Amniotic stem cell (primary cell): Measurements from ENCODE around the gene GJA3.

Experiments
- DNase-seq: peaks from one replicate; lab custom pipeline; 2025; lab: John Stamatoyannopoulos, UW

GJA3 gene

GRCh38 chr13:20160306-20161274 lies at the start of gene GJA3:
Gene GJA3 (minus strand): TSS chr13:20161052. CDS start chr13:20143288, 17,764 bp downstream.
- DNase-seq = no peak

GRCh38 chr13:20209948-20210347 lies 49.1 kb upstream of the GJA3 start:
- DNase-seq = no peak

DNA sequence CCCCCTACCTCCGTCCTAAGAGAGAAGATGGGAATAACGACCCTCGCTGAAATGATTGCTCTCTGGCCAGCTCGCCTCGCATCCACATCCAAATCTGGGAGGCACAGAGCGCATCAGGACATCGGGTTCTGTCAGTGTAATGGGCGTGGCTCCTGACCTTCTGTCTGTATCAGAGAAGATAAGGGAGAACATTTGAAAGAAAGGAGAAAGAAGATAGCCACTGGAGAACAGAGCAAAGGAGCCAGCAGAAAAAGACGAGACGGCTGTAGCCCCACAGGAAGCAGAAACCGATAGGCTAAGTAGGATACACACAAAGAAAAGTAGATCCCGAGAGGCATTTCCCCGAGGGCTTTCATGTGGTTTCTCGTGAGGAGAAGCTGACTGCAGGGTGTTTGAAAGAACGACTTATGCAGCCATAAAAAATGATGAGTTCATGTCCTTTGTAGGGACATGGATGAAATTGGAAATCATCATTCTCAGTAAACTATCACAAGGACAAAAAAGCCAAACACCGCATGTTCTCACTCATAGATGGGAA lies 45.9 kb upstream of the GJA3 start:
- DNase-seq = no peak

GRCh38 chr13:20206065-20206697 lies 45.3 kb upstream of the GJA3 start:
- no peak for DNase-seq

- no peak for DNase-seq
These were observed 37.9 kb upstream of the GJA3 start for GRCh38 chr13:20198781-20199180.

DNA sequence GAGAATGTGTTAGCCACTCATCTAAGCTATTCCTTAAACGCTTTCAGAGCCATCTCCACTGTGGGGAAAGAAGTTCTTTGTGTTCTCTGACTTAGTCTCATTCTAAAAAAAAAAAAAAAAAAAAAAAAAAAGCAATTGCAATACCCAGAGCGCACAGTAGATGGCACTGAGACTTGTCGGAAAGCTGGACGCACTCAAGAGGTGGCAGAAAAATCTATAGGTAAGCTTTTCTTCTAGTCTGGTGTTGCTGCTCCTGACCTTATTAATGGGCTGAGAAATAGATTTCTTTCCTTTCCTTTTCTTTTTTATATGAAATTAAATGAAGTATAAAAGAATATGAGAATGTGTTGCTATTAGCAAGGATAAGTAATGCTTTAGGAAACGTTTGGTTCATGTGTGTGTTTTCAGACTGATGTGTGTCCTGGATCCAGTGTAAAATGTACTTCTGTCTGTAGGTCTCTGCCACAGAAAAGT lies 36.5 kb upstream of the GJA3 start:
- DNase-seq = no peak

- DNase-seq = no peak
These were observed 34.9 kb upstream of the GJA3 start for GRCh38 chr13:20195801-20196200.

DNA sequence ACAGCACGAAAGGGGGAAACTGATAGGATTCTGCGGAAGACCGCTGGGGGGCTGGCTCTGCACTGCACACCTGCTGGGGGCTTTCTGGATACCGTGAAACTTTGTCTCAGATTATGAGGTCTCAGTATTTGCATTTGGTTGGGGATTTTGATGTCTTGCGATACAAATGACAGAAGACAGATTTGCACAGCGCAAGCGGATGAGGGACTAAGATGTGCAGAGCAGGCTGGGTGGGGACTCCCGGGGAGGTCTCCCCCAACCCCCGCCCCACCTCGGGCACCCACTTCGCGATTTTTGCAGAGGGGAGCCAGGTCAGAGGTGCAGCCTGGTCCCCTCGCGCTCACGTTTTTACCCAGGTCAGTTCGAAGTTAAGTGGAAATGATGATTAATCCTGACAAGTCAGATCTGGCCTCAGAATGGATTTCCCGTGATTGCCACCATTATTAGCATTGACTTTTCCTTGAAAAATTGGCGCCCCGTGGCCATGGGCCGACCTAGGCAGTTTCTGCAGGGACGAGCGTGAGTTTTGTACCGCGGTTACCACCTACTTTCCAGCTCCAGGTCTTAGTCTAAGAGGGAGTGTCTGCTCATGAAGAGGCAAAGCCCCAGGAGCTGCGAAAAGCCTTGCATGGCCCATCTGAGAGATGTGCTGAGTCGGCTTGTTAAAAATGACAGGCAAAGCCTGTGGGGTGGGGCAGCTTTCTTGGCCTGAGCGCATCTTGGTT lies 33.2 kb upstream of the GJA3 start:
- DNase-seq = no peak

DNA sequence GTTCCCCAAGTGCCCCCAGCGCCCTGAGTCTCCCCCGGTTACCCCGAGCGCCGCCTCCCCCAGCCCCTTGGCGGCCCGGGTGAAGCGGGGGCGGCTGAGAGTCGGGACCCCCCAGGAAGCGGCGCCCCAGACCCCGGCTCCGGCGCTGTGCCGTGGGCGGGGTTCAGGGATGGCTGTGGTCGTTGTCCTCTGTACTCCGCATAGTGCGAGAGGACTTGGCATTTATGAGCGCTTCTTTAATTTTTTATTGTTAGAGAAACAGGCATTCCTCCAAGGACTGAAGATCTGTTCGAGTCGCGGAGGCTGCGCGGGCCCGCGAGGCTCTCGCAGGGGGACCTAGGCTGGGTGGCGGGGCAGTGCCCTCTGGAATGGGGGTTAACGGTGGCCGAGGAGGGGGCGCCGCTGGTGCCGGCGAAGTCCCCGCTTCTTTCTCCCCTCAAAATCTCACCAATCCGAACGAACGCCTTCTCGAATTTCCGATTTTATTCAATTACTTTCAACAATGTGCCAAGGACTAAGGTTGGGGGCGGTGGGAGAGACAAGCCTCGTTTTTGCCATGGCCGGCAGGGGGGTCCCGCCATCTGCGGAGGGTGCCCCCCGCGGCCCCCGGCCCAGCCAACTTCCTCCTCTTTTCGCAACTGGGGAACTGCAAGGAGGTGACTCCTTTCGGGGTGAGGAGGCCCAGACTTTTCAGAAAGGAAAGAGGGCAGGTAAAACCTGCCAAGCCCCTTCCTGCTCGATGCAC lies 32.5 kb upstream of the GJA3 start:
- no peak for DNase-seq

GRCh38 chr13:20192836-20193161 lies 31.9 kb upstream of the GJA3 start, which contains the start of gene GJB2:
Gene GJB2 (minus strand): TSS chr13:20192938. CDS start chr13:20189581, 3,357 bp downstream.
- no peak for DNase-seq

DNA sequence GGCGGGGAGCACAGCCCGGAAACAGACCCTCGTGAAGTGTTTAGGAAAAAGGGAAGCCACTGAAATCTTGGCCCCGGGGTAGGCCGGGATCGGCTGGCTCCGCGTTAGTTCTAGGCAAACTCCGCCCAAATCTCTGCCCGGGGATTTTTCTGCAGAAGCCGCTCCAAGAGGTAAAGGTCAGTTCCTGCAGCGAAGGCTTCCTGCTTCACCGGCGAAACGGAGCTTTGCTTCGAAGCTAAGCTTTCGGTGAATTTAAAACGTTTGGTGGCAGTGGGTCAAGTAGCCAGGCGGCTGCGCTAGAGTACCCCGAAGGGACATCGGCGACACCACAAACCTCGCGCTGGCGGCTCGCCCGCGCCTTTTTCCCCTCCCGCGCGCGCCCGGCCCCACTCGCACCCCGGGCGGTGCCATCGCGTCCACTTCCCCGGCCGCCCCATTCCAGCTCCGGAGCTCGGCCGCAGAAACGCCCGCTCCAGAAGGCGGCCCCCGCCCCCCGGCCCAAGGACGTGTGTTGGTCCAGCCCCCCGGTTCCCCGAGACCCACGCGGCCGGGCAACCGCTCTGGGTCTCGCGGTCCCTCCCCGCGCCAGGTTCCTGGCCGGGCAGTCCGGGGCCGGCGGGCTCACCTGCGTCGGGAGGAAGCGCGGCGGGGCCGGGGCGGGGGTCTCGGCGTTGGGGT lies 31.4 kb upstream of the GJA3 start:
- DNase-seq = no peak

- DNase-seq = no peak
These were observed 30.7 kb upstream of the GJA3 start for GRCh38 chr13:20191311-20192157.

DNA sequence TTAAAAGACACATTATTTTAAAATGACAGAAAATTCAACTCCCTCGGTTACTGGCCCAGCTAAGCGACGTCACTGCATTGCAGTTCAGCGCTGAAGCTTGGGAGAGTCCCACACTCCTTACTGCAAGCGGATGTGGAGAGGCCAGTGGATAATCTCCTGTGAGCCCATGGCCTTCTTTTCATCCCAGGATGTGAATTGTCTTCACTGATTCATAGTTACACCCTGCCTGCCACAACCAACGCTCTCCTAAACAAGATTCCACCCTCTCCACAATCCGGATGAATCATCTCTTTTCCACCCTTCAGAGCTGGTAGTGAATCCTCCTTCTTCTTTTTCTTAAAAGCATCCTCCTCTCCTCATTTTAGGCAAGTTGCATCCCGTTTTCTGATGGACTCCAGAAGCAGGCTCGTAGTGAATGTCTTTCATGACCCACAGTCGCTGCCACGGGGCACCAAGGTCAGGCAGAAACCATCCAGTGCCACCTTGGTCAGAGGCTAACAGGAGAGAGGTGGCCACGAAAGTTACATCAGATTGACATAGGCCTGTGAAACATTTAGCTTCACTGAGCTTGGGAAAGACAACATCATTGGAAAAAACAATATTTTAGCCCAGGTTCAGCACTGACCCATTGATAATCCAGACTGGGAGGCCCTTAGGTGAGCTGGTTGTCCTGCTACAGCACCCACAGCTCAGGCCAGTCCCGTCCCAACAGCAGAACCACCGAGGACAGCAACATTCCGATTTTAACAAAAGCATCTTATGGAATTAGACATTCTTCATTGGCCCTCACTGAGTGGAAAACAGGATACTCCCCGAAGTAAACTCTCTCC lies 29.8 kb upstream of the GJA3 start:
- DNase-seq = peak; percentile 26

GRCh38 chr13:20190076-20190475 lies 29.2 kb upstream of the GJA3 start:
- no peak for DNase-seq

GRCh38 chr13:20188667-20189553 lies 28.1 kb upstream of the GJA3 start:
- DNase-seq = no peak

- DNase-seq = no peak
These were observed 25.9 kb upstream of the GJA3 start for GRCh38 chr13:20186771-20187170.

DNA sequence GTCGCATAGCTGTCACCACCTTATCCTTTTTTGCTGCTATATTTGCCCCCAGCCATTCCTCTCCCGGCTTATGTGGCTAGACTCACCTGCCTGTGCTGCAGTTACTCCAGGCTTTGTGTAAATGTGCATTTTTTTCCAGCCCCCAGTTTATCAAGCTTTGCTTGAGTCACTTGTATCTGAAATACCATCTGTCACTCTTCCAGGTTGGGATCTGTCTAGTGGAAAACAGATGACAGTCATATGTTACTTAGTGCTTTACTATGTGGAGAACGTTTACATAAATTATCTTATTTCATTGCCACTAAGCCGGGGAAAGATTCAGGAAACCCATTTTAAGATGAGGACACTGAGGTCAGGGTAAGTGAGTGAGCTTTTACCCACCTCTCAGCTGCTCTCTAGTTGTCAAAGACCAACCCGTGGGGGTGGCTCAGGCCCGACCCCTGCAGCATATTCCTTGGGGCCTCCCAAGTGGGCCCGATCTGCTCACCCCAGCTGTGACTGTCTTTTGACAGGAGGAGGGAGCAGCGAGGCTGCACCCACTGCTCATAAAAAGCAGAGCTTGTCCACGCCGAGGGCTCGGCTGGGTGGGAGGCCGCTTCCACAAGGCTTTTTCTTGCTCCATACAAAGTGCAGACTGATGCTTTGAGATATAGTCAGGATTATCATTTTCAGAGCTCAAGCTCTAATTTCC lies 24.7 kb upstream of the GJA3 start:
- DNase-seq = no peak
